OCI-LY3 (cell line): ENCODE results near the gene PLA2G15.
A peak's percentile ranks its signal among the peaks of the same experiment; 100 is the strongest.

Experiments
- H2AFZ ChIP-seq: fragments of 200-600, 300-600 bp; shearing (Covaris generic); 2 replicates; pipeline ENCODE4 v1.6.0; 2014; ENCODE audit warnings: antibody characterized with exemption, low read depth, low read length
- H3K27ac ChIP-seq: fragments of 200-600, 300-600 bp; sonication (generic); 2 replicates; pipeline ENCODE4 v1.5.1; 2014; ENCODE audit warnings: mild to moderate bottlenecking, low read length, moderate library complexity, mixed read lengths
- H3K27me3 ChIP-seq: fragments of 200-600, 300-600 bp; sonication (generic); 2 replicates; pipeline ENCODE4 v1.6.1; 2014; ENCODE audit warnings: low read depth, low read length, mixed read lengths
- H3K36me3 ChIP-seq: fragments of 200-600, 300-600 bp; sonication (generic); replicated peaks from 2 replicates; pipeline ENCODE3; 2014; ENCODE audit warnings: low read depth, low read length, mixed read lengths
- H3K4me1 ChIP-seq: fragments of 300-600, 200-600 bp; sonication (generic); 2 replicates; pipeline ENCODE4 v1.6.1; 2014; ENCODE audit warnings: low read length, mixed read lengths
- H3K4me2 ChIP-seq: fragments of 200-600, 300-600 bp; sonication (generic); 2 replicates; pipeline ENCODE4 v1.6.1; 2014; ENCODE audit warnings: low read length, mixed read lengths
- H3K4me3 ChIP-seq: fragments of 300-600, 200-600 bp; sonication (generic); 2 replicates; pipeline ENCODE4 v1.5.1; 2014; ENCODE audit warnings: antibody characterized with exemption, mild to moderate bottlenecking, low read length, moderate library complexity
- H3K79me2 ChIP-seq: fragments of 300-600, 200-600 bp; shearing (Covaris generic); 2 replicates; pipeline ENCODE4 v1.6.1; 2014; ENCODE audit warnings: mild to moderate bottlenecking, low read length, mixed read lengths
- H3K9ac ChIP-seq: fragments of 300-600, 200-600 bp; shearing (Covaris generic); 2 replicates; pipeline ENCODE4 v1.6.0; 2014; ENCODE audit warnings: mild to moderate bottlenecking, low read length, moderate library complexity
- H3K9me3 ChIP-seq: fragments of 200-600, 300-600 bp; shearing (Covaris generic); 2 replicates; pipeline ENCODE4 v1.6.1; 2014; ENCODE audit warnings: low read length, mixed read lengths; ENCODE audit not compliant: insufficient read depth
- H4K20me1 ChIP-seq: fragments of 200-600, 300-600 bp; sonication (generic); 2 replicates; pipeline ENCODE4 v1.6.1; 2016; ENCODE audit warnings: low read length, mixed read lengths; ENCODE audit not compliant: insufficient read depth
- EZH2phosphoT487 ChIP-seq: fragments of 200-600 bp; shearing (Covaris generic); IDR thresholded peaks from 2 replicates; pipeline ENCODE4 v1.6.1; 2018; ENCODE audit warnings: antibody characterized with exemption, mixed run types, low read depth
- TF ChIP-seq, protein P1 (sequence below): fragments of 200-600, 300-600 bp; sonication (generic); IDR thresholded peaks from 2 replicates; pipeline ENCODE4 v1.5.1; 2014; ENCODE audit warnings: antibody characterized with exemption, low read length, low read depth

The PLA2G15 gene

DNA sequence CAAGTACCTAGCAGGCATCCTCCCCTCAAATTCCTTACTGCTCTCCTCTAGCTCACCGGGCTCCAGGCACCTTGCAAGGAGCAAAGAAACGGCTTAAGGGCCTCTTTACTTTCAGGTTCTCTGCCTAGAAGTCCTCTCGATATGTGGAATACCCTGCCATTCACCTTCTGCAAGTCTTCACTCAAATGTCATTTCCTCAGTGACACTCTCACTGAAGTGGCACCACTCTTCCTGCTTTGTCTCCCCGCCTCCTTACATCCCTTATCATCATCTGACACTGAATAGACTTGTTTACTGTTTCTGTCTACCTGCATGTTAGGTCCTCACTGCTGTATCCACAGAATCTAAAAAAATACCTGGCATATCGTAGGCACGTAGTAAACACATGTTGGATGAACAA lies 64.6 kb downstream of the PLA2G15 start:
- H3K9ac ChIP-seq = peak overlapping the region; percentile 82

GRCh38 chr16:68310437-68310773 lies 65.2 kb downstream of the PLA2G15 start:
- Histone ChIP-seq H3K4me3 (peak overlapping the region; percentile 94), H3K36me3 (peaks cover 7% of the 10 kb centered on the region), H3K79me2 (peaks cover 48% of the 10 kb centered on the region), H3K4me1 (peaks cover 16% of the 10 kb centered on the region), H3K9ac (peak overlapping the region; percentile 82), H3K27me3 (no peaks in the 10 kb centered on the region), H3K27ac (peak overlapping the region; percentile 50), H4K20me1 (0 out of 2 replicates have a peak, but pooled peaks cover 3% of the 10 kb centered on the region), H3K9me3 (no peaks in the 10 kb centered on the region), H2AFZ (peak overlapping the region; percentile 45; the same call in 1 of the 2 replicates), H3K4me2 (peak overlapping the region; percentile 95)
- TF ChIP-seq, protein P1, sequence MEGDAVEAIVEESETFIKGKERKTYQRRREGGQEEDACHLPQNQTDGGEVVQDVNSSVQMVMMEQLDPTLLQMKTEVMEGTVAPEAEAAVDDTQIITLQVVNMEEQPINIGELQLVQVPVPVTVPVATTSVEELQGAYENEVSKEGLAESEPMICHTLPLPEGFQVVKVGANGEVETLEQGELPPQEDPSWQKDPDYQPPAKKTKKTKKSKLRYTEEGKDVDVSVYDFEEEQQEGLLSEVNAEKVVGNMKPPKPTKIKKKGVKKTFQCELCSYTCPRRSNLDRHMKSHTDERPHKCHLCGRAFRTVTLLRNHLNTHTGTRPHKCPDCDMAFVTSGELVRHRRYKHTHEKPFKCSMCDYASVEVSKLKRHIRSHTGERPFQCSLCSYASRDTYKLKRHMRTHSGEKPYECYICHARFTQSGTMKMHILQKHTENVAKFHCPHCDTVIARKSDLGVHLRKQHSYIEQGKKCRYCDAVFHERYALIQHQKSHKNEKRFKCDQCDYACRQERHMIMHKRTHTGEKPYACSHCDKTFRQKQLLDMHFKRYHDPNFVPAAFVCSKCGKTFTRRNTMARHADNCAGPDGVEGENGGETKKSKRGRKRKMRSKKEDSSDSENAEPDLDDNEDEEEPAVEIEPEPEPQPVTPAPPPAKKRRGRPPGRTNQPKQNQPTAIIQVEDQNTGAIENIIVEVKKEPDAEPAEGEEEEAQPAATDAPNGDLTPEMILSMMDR = no peak
- TF ChIP-seq EZH2phosphoT487 = no peak

More for the DNA sequence above, 64.6 kb downstream of the PLA2G15 start:
- Histone ChIP-seq H3K27ac (no peak overlapping the region), H3K4me1 (peaks cover 16% of the 10 kb centered on the region), H3K36me3 (peaks cover 9% of the 10 kb centered on the region), H3K4me2 (peak overlapping the region; percentile 95), H3K9me3 (no peaks in the 10 kb centered on the region), H3K79me2 (peaks cover 48% of the 10 kb centered on the region), H3K27me3 (no peaks in the 10 kb centered on the region), H2AFZ (no peak overlapping the region), H4K20me1 (0 out of 2 replicates have a peak, but pooled peaks cover 3% of the 10 kb centered on the region), H3K4me3 (peak overlapping the region; percentile 94)
- TF ChIP-seq, protein P1 = no peak
- TF ChIP-seq EZH2phosphoT487 = no peak
